Measurements from ENCODE around the gene TNFRSF18.

GRCh38 chr1:1171546-1172340, 34.6 kb downstream of the TNFRSF18 start:
- TF ChIP-seq CTCF (IDR thresholded peaks at IDR 0.05; ENCODE audit: insufficient read depth, low read length) = no peak
- no peak for TF ChIP-seq POLR2AphosphoS5 (IDR thresholded peaks at IDR 0.05; ENCODE audit: low read depth)
- no peak for TF ChIP-seq GABPA (IDR thresholded peaks at IDR 0.05; ENCODE audit: low read depth)
